Gastrocnemius medialis (tissue), 4 donors: Measurements from ENCODE around the gene GJA10. TPM values are rescaled to one million over a fixed set of nuclear protein-coding genes. Genes with fewer than 3 reads are reported as not detected.

ENCODE experiments used
- ATAC-seq, 2 donors: fragments of 150-250 bp; one replicate each; pipeline ENCODE4 v1.9.1; 2016
- DNase-seq, 2 donors: peaks; one replicate each; pipeline ENCODE4 v3.0.0-alpha.2; 2019
- H3K27ac ChIP-seq, 4 donors: fragments of 200-600 bp; sonication (generic); 1 replicate in 1 of 4; 2 replicates in 3 of 4; pipeline ENCODE4 v1.5.1; 2016 to 2018; ENCODE audit warnings: mild to moderate bottlenecking in 2 of 4, moderate library complexity in 1 of 4
- H3K27me3 ChIP-seq, 3 donors: fragments of 200-600 bp; sonication (generic) in 2 of 3; 1 replicate in 1 of 3; 2 replicates in 2 of 3; pipeline versions ENCODE4 v1.5.1 to v1.6.0; 2016 to 2019; ENCODE audit warnings: mild to moderate bottlenecking in 1 of 3, moderate library complexity in 1 of 3
- H3K36me3 ChIP-seq, 2 donors: fragments of 200-600 bp; sonication (generic) in 1 of 2; one replicate each; pipeline ENCODE4 v1.5.1; 2017 to 2018
- H3K4me1 ChIP-seq, 2 donors: fragments of 200-600 bp; sonication (generic) in 1 of 2; one replicate each; pipeline ENCODE4 v1.5.1; 2016 to 2017; ENCODE audit warnings: mild to moderate bottlenecking in 2 of 2
- H3K4me3 ChIP-seq, 4 donors: fragments of 200-600 bp; sonication (generic) in 3 of 4; 1 replicate in 1 of 4; 2 replicates in 3 of 4; pipeline ENCODE4 v1.5.1; 2016 to 2019; ENCODE audit warnings: mild to moderate bottlenecking in 2 of 4
- H3K9me3 ChIP-seq, 3 donors: fragments of 200-600 bp; sonication (generic) in 2 of 3; 1 replicate in 1 of 3; 2 replicates in 2 of 3; pipeline ENCODE4 v1.5.1; 2016 to 2019
- POLR2A ChIP-seq, 2 donors: fragments of 450-650 bp; IDR thresholded peaks; one replicate each; pipeline ENCODE4 v1.6.1; 2017; ENCODE audit warnings: antibody characterized with exemption in 2 of 2, mild to moderate bottlenecking in 2 of 2, moderate library complexity in 2 of 2
- in situ Hi-C, 4 donors: fragments of 200-750 bp; cut with MboI; loops; one replicate each; pipeline versions ENCODE4 v1.15.0 to v1.8.0; 2017; ENCODE audit warnings: low sequenced_read_pairs in 4 of 4
- intact Hi-C: fragments of 100-400 bp; cut with DNase I; formaldehyde crosslinking; loops from one replicate; pipeline ENCODE4 v1.15.1; 2023; ENCODE audit warnings: low total_unique reads
- total RNA-seq, 4 donors: library from RNA; depleted of rRNA; stranded (reverse); fragments of >200 nt; gene quantifications; one replicate each; pipeline versions ENCODE4 v1.1.0 to v1.2.3, GENCODE V29; 2016
- TF ChIP-seq, protein P1 (sequence below), 5 experiments: fragments of 450-650 bp in 3 of 5; fragments of 200-600 bp in 2 of 5; sonication (generic) in 2 of 5; IDR thresholded peaks in 4 of 5; conservative IDR thresholded peaks in 1 of 5; 1 replicate in 4 of 5; 2 replicates in 1 of 5; pipeline ENCODE4 v1.5.1; 2016 to 2019; ENCODE audit warnings: antibody characterized with exemption in 5 of 5, mild to moderate bottlenecking in 3 of 5, moderate library complexity in 3 of 5

The GJA10 gene
- total RNA-seq, 4 donors from 2014 or later = not detected

DNA sequence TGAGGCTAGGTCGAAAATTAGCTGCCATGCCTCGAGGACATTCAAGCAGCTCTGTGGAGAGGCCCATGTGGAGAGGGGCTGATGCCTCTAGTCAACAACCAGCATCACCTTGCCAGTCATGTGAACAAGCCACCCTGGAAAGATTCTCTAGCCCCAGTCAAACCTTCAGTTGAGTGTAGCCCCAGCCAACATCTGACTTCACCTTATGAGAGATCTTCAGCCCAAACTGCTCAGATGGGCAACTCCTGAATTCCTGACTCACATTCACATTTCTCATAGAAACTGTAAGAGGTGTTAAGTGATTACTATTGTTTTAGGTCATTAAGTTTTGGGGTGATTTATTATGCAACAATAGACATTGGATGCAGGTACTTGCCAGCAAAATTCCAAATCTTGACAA, 44.9 kb downstream of the GJA10 start:
- peaks cover 25 to 27% of the 10 kb centered on the region in 2 donors for H3K4me1 ChIP-seq
- H3K36me3 ChIP-seq = peaks cover 0 to 8% of the 10 kb centered on the region in 2 donors
- H3K27me3 ChIP-seq = no peaks in the 10 kb centered on the region
- no peak overlapping the region for H3K27ac ChIP-seq
- TF ChIP-seq, protein P1, sequence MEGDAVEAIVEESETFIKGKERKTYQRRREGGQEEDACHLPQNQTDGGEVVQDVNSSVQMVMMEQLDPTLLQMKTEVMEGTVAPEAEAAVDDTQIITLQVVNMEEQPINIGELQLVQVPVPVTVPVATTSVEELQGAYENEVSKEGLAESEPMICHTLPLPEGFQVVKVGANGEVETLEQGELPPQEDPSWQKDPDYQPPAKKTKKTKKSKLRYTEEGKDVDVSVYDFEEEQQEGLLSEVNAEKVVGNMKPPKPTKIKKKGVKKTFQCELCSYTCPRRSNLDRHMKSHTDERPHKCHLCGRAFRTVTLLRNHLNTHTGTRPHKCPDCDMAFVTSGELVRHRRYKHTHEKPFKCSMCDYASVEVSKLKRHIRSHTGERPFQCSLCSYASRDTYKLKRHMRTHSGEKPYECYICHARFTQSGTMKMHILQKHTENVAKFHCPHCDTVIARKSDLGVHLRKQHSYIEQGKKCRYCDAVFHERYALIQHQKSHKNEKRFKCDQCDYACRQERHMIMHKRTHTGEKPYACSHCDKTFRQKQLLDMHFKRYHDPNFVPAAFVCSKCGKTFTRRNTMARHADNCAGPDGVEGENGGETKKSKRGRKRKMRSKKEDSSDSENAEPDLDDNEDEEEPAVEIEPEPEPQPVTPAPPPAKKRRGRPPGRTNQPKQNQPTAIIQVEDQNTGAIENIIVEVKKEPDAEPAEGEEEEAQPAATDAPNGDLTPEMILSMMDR (IDR thresholded peaks at IDR 0.05 in 4 of 5, conservative IDR thresholded peaks at IDR 0.05 in 1 of 5) = no peak
- no peak for TF ChIP-seq POLR2A (IDR thresholded peaks at IDR 0.05)
- ATAC-seq (no peak), DNase-seq (no peak)
- intact Hi-C loops (no loop called here), in situ Hi-C loops (loop anchor here in 3 of 4 donors (5.0 to 10.0 kb wide), 2 partner anchors 456 to 543 kb away; no protein-coding TSS in a partner anchor)
- H3K9me3 ChIP-seq = no peaks in the 10 kb centered on the region
- no peak overlapping the region for H3K4me3 ChIP-seq

DNA sequence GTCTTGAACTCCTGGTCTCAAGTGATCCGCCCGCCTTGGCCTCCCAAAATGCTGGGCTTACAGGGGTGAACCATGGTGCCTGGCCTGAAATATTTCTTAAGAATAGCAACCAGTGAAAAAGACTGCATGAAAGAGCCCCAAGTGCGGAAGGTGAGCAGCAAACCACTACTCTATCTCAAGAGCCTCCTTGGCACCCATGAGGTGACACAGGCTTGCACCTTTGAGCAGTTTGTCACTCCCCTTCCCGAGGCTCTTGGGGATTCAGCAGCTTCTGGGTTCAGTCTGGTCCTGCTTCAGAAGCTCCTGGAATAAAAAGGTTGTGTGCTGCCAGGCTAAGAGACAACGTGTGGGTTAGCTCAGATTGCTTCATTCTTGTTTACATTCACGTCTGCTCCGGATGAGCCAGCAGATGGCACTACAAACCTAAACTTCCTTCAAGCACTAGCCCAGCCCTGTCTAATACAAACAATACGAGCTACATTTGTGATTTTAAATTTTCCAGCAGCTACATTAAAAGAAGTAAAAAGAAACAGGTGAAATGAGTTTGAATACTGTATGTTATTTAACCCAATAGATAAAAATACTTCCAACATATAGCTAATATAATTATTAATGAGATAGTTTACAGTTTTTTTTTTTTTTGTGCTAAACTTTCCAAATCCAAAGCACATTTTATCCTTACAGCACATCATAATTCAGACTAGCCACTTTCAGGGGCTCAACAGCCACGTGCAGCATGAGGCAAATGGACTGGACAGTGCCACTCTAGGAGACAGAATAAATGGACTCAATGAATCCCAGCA, 46.2 kb downstream of the GJA10 start:
- no peak for TF ChIP-seq POLR2A (IDR thresholded peaks at IDR 0.05)
- TF ChIP-seq, protein P1 (IDR thresholded peaks at IDR 0.05 in 4 of 5, conservative IDR thresholded peaks at IDR 0.05 in 1 of 5) = peak; percentile 63 to 74 (median 73)
- no peak overlapping the region for H3K4me3 ChIP-seq
- in situ Hi-C loops = loop anchor here (5.0 to 10.0 kb wide), 5 partner anchors 444 to 542 kb away; no protein-coding TSS in a partner anchor
- DNase-seq (peak; percentile 70 to 80), ATAC-seq (peak; percentile 94 to 95)
- intact Hi-C loops = loop anchor here (1.0 to 10.0 kb wide), 5 partner anchors 154 to 539 kb away; partner anchors contain the start of gene BACH2
- no peaks in the 10 kb centered on the region for H3K27me3 ChIP-seq
- peaks cover 25 to 27% of the 10 kb centered on the region in 2 donors for H3K4me1 ChIP-seq
- no peaks in the 10 kb centered on the region for H3K9me3 ChIP-seq
- H3K27ac ChIP-seq = peak overlapping the region; percentile 18 to 60 (median 47)
- H3K36me3 ChIP-seq = peaks cover 0 to 8% of the 10 kb centered on the region in 2 donors

DNA sequence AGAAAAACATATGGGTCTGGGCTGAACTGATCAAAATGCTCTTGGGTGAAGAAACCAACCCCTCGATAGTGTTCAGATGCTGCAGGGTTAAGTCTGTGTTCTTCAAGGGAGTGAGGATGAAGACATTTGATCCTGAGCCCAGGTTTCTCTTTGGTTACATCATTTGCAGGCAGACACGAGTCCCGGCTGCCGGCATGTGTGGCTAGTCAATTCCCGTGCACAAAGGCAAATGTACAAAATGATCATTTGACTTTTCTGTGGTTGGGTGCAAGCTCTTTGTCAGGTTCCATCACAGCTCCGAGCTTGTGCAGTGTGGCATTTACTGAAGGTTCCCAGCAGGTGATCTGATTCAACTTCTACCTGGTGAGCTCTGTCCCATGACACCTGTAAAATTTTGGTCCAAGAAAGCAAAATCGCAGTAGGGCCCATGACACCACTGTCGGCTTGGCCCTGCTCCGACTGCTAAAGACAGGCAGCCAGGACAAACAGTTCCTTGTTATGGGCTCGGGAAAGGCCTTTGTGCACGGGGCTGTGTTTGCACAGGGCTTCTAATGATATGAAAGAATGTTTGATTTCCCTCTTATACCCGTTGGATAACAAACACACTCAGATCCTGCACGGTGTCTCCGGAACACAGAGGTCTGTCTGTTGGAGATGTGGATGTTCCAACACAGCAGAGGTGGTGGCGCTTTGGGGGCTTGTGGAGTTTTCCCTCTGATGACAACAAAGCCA, 46.9 kb downstream of the GJA10 start:
- intact Hi-C loops (loop anchor here (2.0 to 10.0 kb wide), 3 partner anchors 154 to 356 kb away; partner anchors contain the start of gene BACH2), in situ Hi-C loops (loop anchor here (5.0 to 10.0 kb wide), 5 partner anchors 444 to 541 kb away; no protein-coding TSS in a partner anchor)
- Histone ChIP-seq H3K9me3 (no peaks in the 10 kb centered on the region), H3K4me3 (no peak overlapping the region), H3K27me3 (no peaks in the 10 kb centered on the region), H3K27ac (peak overlapping the region; percentile 18 to 60 (median 47)), H3K36me3 (peaks cover 0 to 8% of the 10 kb centered on the region in 2 donors), H3K4me1 (peaks cover 25 to 27% of the 10 kb centered on the region in 2 donors)
- TF ChIP-seq, protein P1 (IDR thresholded peaks at IDR 0.05 in 4 of 5, conservative IDR thresholded peaks at IDR 0.05 in 1 of 5) = no peak
- TF ChIP-seq POLR2A (IDR thresholded peaks at IDR 0.05) = no peak
- peak; percentile 42 to 48 for DNase-seq
- peak; percentile 67 to 80 for ATAC-seq

DNA sequence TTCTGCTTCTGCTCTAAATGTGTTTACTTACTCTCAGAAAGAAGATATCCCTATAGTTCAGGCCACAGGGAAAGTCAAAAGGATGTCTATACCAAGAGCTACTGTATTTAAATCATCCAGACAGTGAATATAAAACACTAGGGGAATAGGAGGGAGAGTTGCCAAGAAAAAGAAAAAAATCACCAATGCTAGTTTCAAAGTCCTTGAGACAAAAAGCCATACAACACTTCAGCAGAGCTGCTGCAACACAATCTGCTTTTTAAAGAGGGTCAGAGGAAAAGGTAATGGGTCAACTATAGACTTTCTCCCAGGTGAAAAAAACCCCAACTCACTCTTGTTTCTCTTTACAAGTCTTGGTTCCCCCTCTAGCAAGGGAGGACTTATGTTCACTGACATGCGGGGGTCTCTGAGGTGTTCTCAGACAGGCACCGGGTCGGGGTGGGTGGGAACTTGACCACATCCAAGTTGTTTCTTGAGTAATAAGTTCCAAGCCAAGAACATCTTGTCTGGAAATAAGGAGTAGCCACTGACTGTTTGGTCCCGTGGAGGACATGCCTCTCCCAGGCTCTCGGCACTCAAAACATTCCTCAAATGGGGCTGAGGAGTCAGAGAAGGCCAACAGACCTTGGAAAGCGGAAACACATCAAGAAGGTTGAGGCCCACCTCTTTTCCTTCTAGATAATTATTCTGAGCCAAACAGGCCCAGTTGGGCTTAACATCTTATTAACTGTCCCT, 47.7 kb downstream of the GJA10 start:
- Histone ChIP-seq H3K9me3 (no peaks in the 10 kb centered on the region), H3K4me1 (peaks cover 25 to 27% of the 10 kb centered on the region in 2 donors), H3K4me3 (no peak overlapping the region), H3K27ac (peak overlapping the region; percentile 6 to 60 (median 47)), H3K36me3 (peaks cover 0 to 2% of the 10 kb centered on the region in 2 donors), H3K27me3 (no peaks in the 10 kb centered on the region)
- ATAC-seq = no peak
- in situ Hi-C loops = loop anchor here (5.0 to 10.0 kb wide), 5 partner anchors 443 to 540 kb away; no protein-coding TSS in a partner anchor
- intact Hi-C loops = loop anchor here (2.0 to 10.0 kb wide), 3 partner anchors 153 to 355 kb away; partner anchors contain the start of gene BACH2
- TF ChIP-seq POLR2A (IDR thresholded peaks at IDR 0.05) = no peak
- TF ChIP-seq, protein P1 (IDR thresholded peaks at IDR 0.05 in 4 of 5, conservative IDR thresholded peaks at IDR 0.05 in 1 of 5) = no peak
- DNase-seq = peak in 1 of 2 donors; percentile 37
